Karpas-422 (cell line): ENCODE data around the gene PSMD6. TPM values are rescaled to one million over a fixed set of nuclear protein-coding genes. Genes with fewer than 3 reads are reported as not detected.

Source experiments
- DNase-seq: peaks from one replicate; pipeline ENCODE4 v3.0.0-alpha.2; 2015
- H2AFZ ChIP-seq: fragments of 200-600 bp; sonication (generic); 2 replicates; pipeline ENCODE4 v1.6.1; 2014; ENCODE audit warnings: antibody characterized with exemption, low read length, mixed read lengths
- H3K27ac ChIP-seq: fragments of 200-600 bp; sonication (generic); 2 replicates; pipeline ENCODE4 v1.5.1; 2014; ENCODE audit warnings: mild to moderate bottlenecking, low read length, moderate library complexity
- H3K27me3 ChIP-seq: fragments of 200-600 bp; sonication (generic); 2 replicates; pipeline ENCODE4 v1.6.1; 2014; ENCODE audit warnings: low read length, mixed read lengths
- H3K36me3 ChIP-seq: fragments of 200-600 bp; sonication (generic); 2 replicates; pipeline ENCODE4 v1.6.1; 2014; ENCODE audit warnings: low read length, mixed read lengths; ENCODE audit not compliant: insufficient read depth
- H3K4me1 ChIP-seq: fragments of 200-600 bp; sonication (generic); 2 replicates; pipeline ENCODE4 v1.6.1; 2014; ENCODE audit warnings: mild to moderate bottlenecking, low read length, mixed read lengths
- H3K4me2 ChIP-seq: fragments of 200-600 bp; sonication (generic); 2 replicates; pipeline ENCODE4 v1.6.1; 2014; ENCODE audit warnings: low read length, low read depth, mild to moderate bottlenecking; ENCODE audit not compliant: poor library complexity, severe bottlenecking
- H3K4me3 ChIP-seq: fragments of 200-600 bp; sonication (generic); 2 replicates; pipeline ENCODE4 v1.5.1; 2014; ENCODE audit warnings: mild to moderate bottlenecking, antibody characterized with exemption, low read length, mixed read lengths
- H3K79me2 ChIP-seq: fragments of 200-600 bp; sonication (generic); 2 replicates; pipeline ENCODE4 v1.6.1; 2014; ENCODE audit warnings: mild to moderate bottlenecking, low read length, mixed read lengths
- H3K9ac ChIP-seq: fragments of 200-600 bp; sonication (generic); 2 replicates; pipeline ENCODE4 v1.6.0; 2014; ENCODE audit warnings: low read length
- H3K9me2 ChIP-seq: fragments of 200-600 bp; sonication (generic), shearing (Covaris generic); replicated peaks from 2 replicates; pipeline ENCODE4 v1.6.0; 2014; ENCODE audit warnings: mild to moderate bottlenecking, low read length, moderate library complexity; ENCODE audit not compliant: insufficient read depth
- H3K9me3 ChIP-seq: fragments of 300-700, 200-600 bp; sonication (generic); 2 replicates; pipeline ENCODE4 v1.6.1; 2014; ENCODE audit warnings: low read length, mixed read lengths
- H4K20me1 ChIP-seq: fragments of 200-600 bp; sonication (generic); 2 replicates; pipeline ENCODE4 v1.6.1; 2014; ENCODE audit warnings: mild to moderate bottlenecking, antibody characterized with exemption, low read length, low read depth; ENCODE audit not compliant: insufficient read depth
- total RNA-seq: library from RNA; depleted of rRNA; stranded (reverse); fragments of >200 nt; shearing (Covaris generic); gene quantifications from 2 replicates; pipeline ENCODE4 v1.2.3, GENCODE V29; 2014; ENCODE audit warnings: low replicate concordance

The PSMD6 gene
- total RNA-seq, 1 experiment from 2014 or later = 95.6 TPM

- no peak for DNase-seq
- H3K4me1 ChIP-seq = no peaks in the 10 kb centered on the region
- no peaks in the 10 kb centered on the region for H3K27me3 ChIP-seq
- H3K9me3 ChIP-seq = no peaks in the 10 kb centered on the region
- H3K36me3 ChIP-seq = peaks cover 76% of the 10 kb centered on the region
- no peak overlapping the region for H2AFZ ChIP-seq
- no peak overlapping the region for H3K4me3 ChIP-seq
- H3K4me2 ChIP-seq = no peak overlapping the region
- H3K9me2 ChIP-seq = no peaks in the 10 kb centered on the region
- no peak overlapping the region for H3K9ac ChIP-seq
- H3K79me2 ChIP-seq = peaks cover 17% of the 10 kb centered on the region
- H4K20me1 ChIP-seq = no peaks in the 10 kb centered on the region
- H3K27ac ChIP-seq = no peak overlapping the region
Observed at GRCh38 chr3:64000453-64001055, 22.7 kb downstream of the PSMD6 start.

- H4K20me1 ChIP-seq = no peaks in the 10 kb centered on the region
- H3K9ac ChIP-seq = no peak overlapping the region
- DNase-seq = no peak
- H3K9me2 ChIP-seq = no peaks in the 10 kb centered on the region
- H3K36me3 ChIP-seq = peaks cover 76% of the 10 kb centered on the region
- no peaks in the 10 kb centered on the region for H3K27me3 ChIP-seq
- H3K27ac ChIP-seq = no peak overlapping the region
- no peaks in the 10 kb centered on the region for H3K9me3 ChIP-seq
- H3K4me2 ChIP-seq = no peak overlapping the region
- H3K4me1 ChIP-seq = no peaks in the 10 kb centered on the region
- peaks cover 17% of the 10 kb centered on the region for H3K79me2 ChIP-seq
- H2AFZ ChIP-seq = no peak overlapping the region
- no peak overlapping the region for H3K4me3 ChIP-seq
Observed at GRCh38 chr3:63998852-63999754, 24.2 kb downstream of the PSMD6 start.

GRCh38 chr3:63995086-63995485, 28.2 kb downstream of the PSMD6 start:
- DNase-seq = no peak
- Histone ChIP-seq H3K27ac (no peak overlapping the region), H3K36me3 (peaks cover 57% of the 10 kb centered on the region), H4K20me1 (peaks cover 4% of the 10 kb centered on the region; the same call in 1 of the 2 replicates), H3K9ac (no peak overlapping the region), H3K79me2 (peaks cover 9% of the 10 kb centered on the region), H3K4me2 (no peak overlapping the region), H3K9me2 (no peaks in the 10 kb centered on the region), H3K4me1 (no peaks in the 10 kb centered on the region), H3K27me3 (no peaks in the 10 kb centered on the region), H3K4me3 (no peak overlapping the region), H3K9me3 (no peaks in the 10 kb centered on the region), H2AFZ (no peak overlapping the region)

GRCh38 chr3:63993653-63994079, 29.6 kb downstream of the PSMD6 start:
- H3K9ac ChIP-seq = no peak overlapping the region
- no peaks in the 10 kb centered on the region for H3K9me3 ChIP-seq
- DNase-seq = peak; percentile 81
- no peak overlapping the region for H3K27ac ChIP-seq
- peaks cover 5% of the 10 kb centered on the region for H3K79me2 ChIP-seq
- no peaks in the 10 kb centered on the region for H3K4me1 ChIP-seq
- H3K4me3 ChIP-seq = no peak overlapping the region
- no peaks in the 10 kb centered on the region for H3K27me3 ChIP-seq
- no peak overlapping the region for H2AFZ ChIP-seq
- peaks cover 4% of the 10 kb centered on the region; the same call in 1 of the 2 replicates for H4K20me1 ChIP-seq
- H3K4me2 ChIP-seq = no peak overlapping the region
- peaks cover 51% of the 10 kb centered on the region for H3K36me3 ChIP-seq
- no peaks in the 10 kb centered on the region for H3K9me2 ChIP-seq

GRCh38 chr3:63992516-63993209, 30.6 kb downstream of the PSMD6 start:
- Histone ChIP-seq H3K36me3 (peaks cover 48% of the 10 kb centered on the region), H3K9me3 (no peaks in the 10 kb centered on the region), H4K20me1 (peaks cover 4% of the 10 kb centered on the region; the same call in 1 of the 2 replicates), H2AFZ (no peak overlapping the region), H3K27ac (no peak overlapping the region), H3K4me3 (no peak overlapping the region), H3K27me3 (no peaks in the 10 kb centered on the region), H3K9me2 (no peaks in the 10 kb centered on the region), H3K4me2 (no peak overlapping the region), H3K79me2 (peaks cover 9% of the 10 kb centered on the region), H3K9ac (no peak overlapping the region), H3K4me1 (no peaks in the 10 kb centered on the region)
- DNase-seq = no peak

GRCh38 chr3:63991666-63992065, 31.6 kb downstream of the PSMD6 start:
- Histone ChIP-seq H2AFZ (no peak overlapping the region), H3K36me3 (peaks cover 53% of the 10 kb centered on the region), H3K9ac (no peak overlapping the region), H3K4me3 (no peak overlapping the region), H3K4me1 (no peaks in the 10 kb centered on the region), H3K9me3 (no peaks in the 10 kb centered on the region), H3K9me2 (no peaks in the 10 kb centered on the region), H3K27ac (no peak overlapping the region), H3K79me2 (peaks cover 19% of the 10 kb centered on the region), H3K27me3 (no peaks in the 10 kb centered on the region), H3K4me2 (no peak overlapping the region), H4K20me1 (peaks cover 9% of the 10 kb centered on the region; the same call in 1 of the 2 replicates)
- no peak for DNase-seq

GRCh38 chr3:63990733-63991132, 32.6 kb downstream of the PSMD6 start:
- no peak for DNase-seq
- H3K27me3 ChIP-seq = no peaks in the 10 kb centered on the region
- no peak overlapping the region for H3K4me2 ChIP-seq
- no peaks in the 10 kb centered on the region for H3K9me3 ChIP-seq
- H3K36me3 ChIP-seq = peaks cover 45% of the 10 kb centered on the region
- peaks cover 27% of the 10 kb centered on the region for H3K79me2 ChIP-seq
- no peak overlapping the region for H3K4me3 ChIP-seq
- no peaks in the 10 kb centered on the region for H3K4me1 ChIP-seq
- no peak overlapping the region for H3K9ac ChIP-seq
- H2AFZ ChIP-seq = no peak overlapping the region
- H4K20me1 ChIP-seq = peaks cover 9% of the 10 kb centered on the region; the same call in 1 of the 2 replicates
- no peaks in the 10 kb centered on the region for H3K9me2 ChIP-seq
- no peak overlapping the region for H3K27ac ChIP-seq

DNA sequence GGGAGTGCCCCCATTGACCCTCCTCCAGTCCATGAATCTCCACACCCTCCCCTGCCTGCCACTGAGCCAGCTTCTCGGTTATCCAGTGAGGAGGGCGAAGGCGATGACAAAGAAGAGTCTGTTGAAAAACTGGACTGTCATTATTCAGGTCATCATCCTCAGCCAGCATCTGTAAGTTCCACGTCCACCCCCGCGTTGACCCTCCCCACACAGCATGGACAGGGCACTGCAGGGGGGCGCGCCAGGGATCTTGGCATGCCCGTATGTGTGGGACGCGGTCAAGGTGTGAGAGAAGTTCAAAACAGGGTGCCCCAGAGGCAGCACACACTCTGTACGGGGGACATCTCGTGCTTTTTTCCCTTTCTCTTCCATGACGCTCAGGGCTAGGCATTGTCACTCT, 33.1 kb downstream of the PSMD6 start:
- no peaks in the 10 kb centered on the region for H3K27me3 ChIP-seq
- H4K20me1 ChIP-seq = peaks cover 15% of the 10 kb centered on the region; the same call in 1 of the 2 replicates
- peaks cover 33% of the 10 kb centered on the region for H3K79me2 ChIP-seq
- no peak for DNase-seq
- H3K36me3 ChIP-seq = peaks cover 41% of the 10 kb centered on the region
- H3K9me2 ChIP-seq = no peaks in the 10 kb centered on the region
- H2AFZ ChIP-seq = no peak overlapping the region
- H3K9ac ChIP-seq = no peak overlapping the region
- H3K27ac ChIP-seq = no peak overlapping the region
- H3K4me1 ChIP-seq = no peaks in the 10 kb centered on the region
- H3K4me2 ChIP-seq = no peak overlapping the region
- H3K9me3 ChIP-seq = no peaks in the 10 kb centered on the region
- no peak overlapping the region for H3K4me3 ChIP-seq
